Upper lobe of right lung (tissue), 1 donor: Measurements from ENCODE around the gene CCDC18. TPM values are rescaled to one million over a fixed set of nuclear protein-coding genes. Genes with fewer than 3 reads are reported as not detected.
"Not testable (repeated sequence)": the region's sequence is repeated elsewhere in the genome, so short reads cannot be mapped to it uniquely, and the experiment has no call there.

Source experiments
- ATAC-seq: fragments of 200-7000 bp; cut with Tn5 transposase; one replicate; pipeline ENCODE4 v1.9.1; 2020; ENCODE audit warnings: mild to moderate bottlenecking, moderate library complexity
- DNase-seq: peaks from one replicate; pipeline ENCODE4 v3.0.0-alpha.2; 2020
- H3K27ac ChIP-seq: fragments of 200-600 bp; one replicate; pipeline ENCODE4 v1.8.0; 2022
- H3K27me3 ChIP-seq: fragments of 200-600 bp; one replicate; pipeline ENCODE4 v1.8.0; 2022; ENCODE audit warnings: mild to moderate bottlenecking
- H3K36me3 ChIP-seq: fragments of 200-600 bp; one replicate; pipeline ENCODE4 v1.8.0; 2022
- H3K4me1 ChIP-seq: fragments of 200-600 bp; one replicate; pipeline ENCODE4 v1.8.0; 2022
- H3K4me3 ChIP-seq: fragments of 200-600 bp; one replicate; pipeline ENCODE4 v1.8.0; 2022; ENCODE audit warnings: mild to moderate bottlenecking
- H3K9me3 ChIP-seq: fragments of 200-600 bp; one replicate; pipeline ENCODE4 v1.8.0; 2022
- CTCF ChIP-seq: fragments of 200-600 bp; IDR thresholded peaks from one replicate; pipeline ENCODE4 v1.8.0; 2022; ENCODE audit warnings: antibody characterized with exemption
- intact Hi-C: fragments of 100-400 bp; cut with DNase I; formaldehyde crosslinking; loops from one replicate; pipeline ENCODE4 v1.11.0; 2022
- total RNA-seq: library from RNA; stranded (reverse); fragmentation: NEBNext Ultra II Directional; extraction: Animal tissue kit (Norgen Biotek cat#: 25700); gene quantifications from one replicate; pipeline ENCODE4 v1.2.1, GENCODE V29; 2021
- donor health status: DM: no; HTN: yes; CAD: no; lungs with severe emphysema.

The CCDC18 gene
- total RNA-seq, 1 donor from 2014 or later, result 3.1 TPM

DNA sequence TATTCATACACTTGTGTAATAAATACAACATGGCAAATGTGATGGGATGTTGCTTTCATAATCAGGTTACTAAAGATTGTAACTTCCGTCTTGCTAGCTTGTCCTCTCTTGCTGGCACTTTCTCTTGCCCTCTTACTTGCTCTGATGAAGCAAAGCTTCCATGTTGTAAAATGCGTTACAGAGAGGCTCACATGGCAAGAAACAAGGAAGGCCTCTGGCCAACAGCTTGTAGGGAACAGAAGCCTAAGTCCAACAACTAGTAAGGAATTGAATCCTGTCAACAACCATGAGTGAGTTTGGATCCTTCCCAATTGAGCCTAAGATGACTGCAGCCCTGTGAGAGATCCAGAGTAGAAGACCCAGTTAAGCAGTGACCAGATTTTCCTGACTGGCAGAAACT, 15.7 kb upstream of the CCDC18 start:
- H3K27ac ChIP-seq, result no peak overlapping the region

GRCh38 chr1:93165895-93166294, 14.6 kb upstream of the CCDC18 start:
- H3K27me3 ChIP-seq, H3K4me3 ChIP-seq, intact Hi-C loops, H3K4me1 ChIP-seq, H3K36me3 ChIP-seq, H3K9me3 ChIP-seq, ATAC-seq, H3K27ac ChIP-seq, DNase-seq: not testable (repeated sequence)

More for the DNA sequence above, 15.7 kb upstream of the CCDC18 start:
- no peak for DNase-seq
- Histone ChIP-seq H3K4me3 (no peak overlapping the region), H3K4me1 (peaks cover 5% of the 10 kb centered on the region), H3K27me3 (no peaks in the 10 kb centered on the region), H3K9me3 (no peaks in the 10 kb centered on the region), H3K36me3 (peaks cover 3% of the 10 kb centered on the region)
- intact Hi-C loops, result no loop called here
- TF ChIP-seq CTCF, result no peak
- peak; percentile 68 for ATAC-seq

- no peak overlapping the region for H3K4me3 ChIP-seq
- no peaks in the 10 kb centered on the region for H3K27me3 ChIP-seq
- intact Hi-C loops, result no loop called here
- no peak for TF ChIP-seq CTCF
- no peaks in the 10 kb centered on the region for H3K4me1 ChIP-seq
- ATAC-seq (no peak), DNase-seq (no peak)
- H3K36me3 ChIP-seq, result no peaks in the 10 kb centered on the region
- no peak overlapping the region for H3K27ac ChIP-seq
- H3K9me3 ChIP-seq, result no peaks in the 10 kb centered on the region
Observed at GRCh38 chr1:93167006-93167405, 13.5 kb upstream of the CCDC18 start.

DNA sequence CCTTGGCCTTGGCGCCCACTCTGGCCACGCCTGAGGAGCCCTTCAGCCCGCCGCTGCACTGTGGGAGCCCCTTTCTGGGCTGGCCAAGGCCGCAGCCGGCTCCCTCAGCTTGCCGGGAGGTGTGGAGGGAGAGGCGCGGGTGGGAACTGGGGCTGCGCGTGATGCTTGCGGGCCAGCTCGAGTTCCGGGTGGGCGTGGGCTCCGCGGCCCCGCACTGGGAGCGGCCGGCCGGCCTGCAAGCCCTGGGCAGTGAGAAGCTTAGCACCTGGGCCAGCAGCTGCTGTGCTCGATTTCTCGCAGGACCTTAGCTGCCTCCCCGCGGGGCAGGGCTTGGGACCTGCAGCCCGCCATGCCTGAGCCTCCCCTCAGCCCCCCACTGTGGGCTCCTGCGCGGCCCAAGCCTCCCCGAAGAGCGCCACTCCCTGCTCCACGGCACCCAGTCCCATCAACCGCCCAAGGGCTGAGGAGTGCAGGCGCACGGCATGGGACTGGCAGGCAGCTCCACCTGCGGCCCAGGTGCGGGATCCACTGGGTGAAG, 10.3 kb upstream of the CCDC18 start:
- H3K9me3 ChIP-seq, DNase-seq, H3K27me3 ChIP-seq, H3K36me3 ChIP-seq, intact Hi-C loops, H3K27ac ChIP-seq, H3K4me3 ChIP-seq, H3K4me1 ChIP-seq, ATAC-seq: not testable (repeated sequence)

GRCh38 chr1:93171549-93172034, 8.9 kb upstream of the CCDC18 start:
- intact Hi-C loops, result no loop called here
- DNase-seq (no peak), ATAC-seq (no peak)
- H3K9me3 ChIP-seq, result no peaks in the 10 kb centered on the region
- no peak overlapping the region for H3K4me3 ChIP-seq
- no peaks in the 10 kb centered on the region for H3K27me3 ChIP-seq
- no peak for TF ChIP-seq CTCF
- no peaks in the 10 kb centered on the region for H3K36me3 ChIP-seq
- H3K4me1 ChIP-seq, result no peaks in the 10 kb centered on the region
- no peak overlapping the region for H3K27ac ChIP-seq

- intact Hi-C loops, result no loop called here
- Histone ChIP-seq H3K9me3 (no peaks in the 10 kb centered on the region), H3K27me3 (no peaks in the 10 kb centered on the region), H3K4me1 (peaks cover 10% of the 10 kb centered on the region), H3K4me3 (no peak overlapping the region), H3K36me3 (no peaks in the 10 kb centered on the region), H3K27ac (no peak overlapping the region)
- DNase-seq, result no peak
- no peak for TF ChIP-seq CTCF
- no peak for ATAC-seq
Observed at GRCh38 chr1:93172778-93173177, 7.7 kb upstream of the CCDC18 start.

DNA sequence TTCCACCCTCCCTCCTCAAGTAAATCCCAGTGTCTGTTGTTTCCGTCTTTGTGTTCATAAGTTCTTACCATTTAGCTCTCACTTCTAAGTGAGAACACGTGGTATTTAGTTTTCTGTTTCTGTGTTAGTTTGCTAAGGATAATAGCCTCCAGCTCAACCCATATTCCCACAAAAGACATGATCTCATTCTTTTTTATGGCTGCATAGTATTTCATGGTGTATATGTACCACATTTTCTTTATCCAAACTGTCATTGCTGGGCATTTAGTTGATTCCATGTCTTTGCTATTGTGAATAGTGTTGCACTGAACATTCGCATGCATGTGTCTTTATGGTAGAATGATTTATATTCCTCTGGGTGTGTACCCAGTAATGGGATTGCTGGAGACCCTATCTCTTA, 5.9 kb upstream of the CCDC18 start:
- intact Hi-C loops, ATAC-seq, H3K36me3 ChIP-seq, H3K27me3 ChIP-seq, DNase-seq, H3K9me3 ChIP-seq, H3K4me3 ChIP-seq, H3K27ac ChIP-seq: not testable (repeated sequence)
- H3K4me1 ChIP-seq, result peaks cover 19% of the 10 kb centered on the region
